ENCODE measurements around the gene UCKL1.

The UCKL1 gene

GRCh38 chr20:63945031-63945658 lies 11.1 kb downstream of the UCKL1 start:
- no peak overlapping the region for H2BK5ac ChIP-seq (ENCODE audit: low read depth, low read length, poor library complexity, severe bottlenecking)
- 97% methylated on average over 17 of the region's 17 CpGs for WGBS
- no peak overlapping the region for H4K91ac ChIP-seq (ENCODE audit: low read length)
- no peak overlapping the region for H2AFZ ChIP-seq (ENCODE audit: low read depth, low read length)
- no peak overlapping the region for H3K27ac ChIP-seq (ENCODE audit: low read length, poor library complexity, severe bottlenecking)
- H3K9me3 ChIP-seq (ENCODE audit: control insufficient read depth, low read length), result no peaks in the 10 kb centered on the region
- H3K27me3 ChIP-seq (ENCODE audit: control insufficient read depth in 1 of 2, insufficient read depth in 1 of 2, low read length in 2 of 2), result no peaks in the 10 kb centered on the region
- no peak for DNase-seq
- peaks cover 30% of the 10 kb centered on the region for H3K4me1 ChIP-seq (ENCODE audit: control insufficient read depth, insufficient read depth, low read depth, low read length)
- peaks cover 51 to 83% of the 10 kb centered on the region in 2 experiments for H3K36me3 ChIP-seq (ENCODE audit: control insufficient read depth in 1 of 2, insufficient read depth in 2 of 2, low read depth in 1 of 2, low read length in 2 of 2)
- no peak overlapping the region for H2BK120ac ChIP-seq (ENCODE audit: low read depth, low read length)
- H3K4ac ChIP-seq (ENCODE audit: low read depth in 1 of 2, low read length in 2 of 2), result no peak overlapping the region
- H3K18ac ChIP-seq (ENCODE audit: low read depth in 1 of 2, low read length in 2 of 2), result no peak overlapping the region
- peaks cover 34% of the 10 kb centered on the region for H3K79me1 ChIP-seq (replicated peaks; ENCODE audit: low read length, poor library complexity, severe bottlenecking)
- no peak overlapping the region for H3K14ac ChIP-seq (ENCODE audit: low read length in 2 of 2)
- no peak overlapping the region for H2BK15ac ChIP-seq (ENCODE audit: low read depth, poor library complexity, severe bottlenecking)
- H3K23ac ChIP-seq (ENCODE audit: low read length in 2 of 2), result no peak overlapping the region
- H2BK12ac ChIP-seq (ENCODE audit: low read length in 2 of 2), result no peak overlapping the region
- no peak overlapping the region for H3K4me3 ChIP-seq (ENCODE audit: insufficient read depth in 1 of 2, low read depth in 1 of 2, low read length in 2 of 2)
- no peak overlapping the region for H4K8ac ChIP-seq (ENCODE audit: low read length)
- H2AK5ac ChIP-seq (ENCODE audit: low read length, severe bottlenecking), result no peak overlapping the region
- no peak overlapping the region for H3K9ac ChIP-seq (ENCODE audit: low read length)
- no peak overlapping the region for H3K4me2 ChIP-seq (ENCODE audit: low read length, poor library complexity, severe bottlenecking)

DNA sequence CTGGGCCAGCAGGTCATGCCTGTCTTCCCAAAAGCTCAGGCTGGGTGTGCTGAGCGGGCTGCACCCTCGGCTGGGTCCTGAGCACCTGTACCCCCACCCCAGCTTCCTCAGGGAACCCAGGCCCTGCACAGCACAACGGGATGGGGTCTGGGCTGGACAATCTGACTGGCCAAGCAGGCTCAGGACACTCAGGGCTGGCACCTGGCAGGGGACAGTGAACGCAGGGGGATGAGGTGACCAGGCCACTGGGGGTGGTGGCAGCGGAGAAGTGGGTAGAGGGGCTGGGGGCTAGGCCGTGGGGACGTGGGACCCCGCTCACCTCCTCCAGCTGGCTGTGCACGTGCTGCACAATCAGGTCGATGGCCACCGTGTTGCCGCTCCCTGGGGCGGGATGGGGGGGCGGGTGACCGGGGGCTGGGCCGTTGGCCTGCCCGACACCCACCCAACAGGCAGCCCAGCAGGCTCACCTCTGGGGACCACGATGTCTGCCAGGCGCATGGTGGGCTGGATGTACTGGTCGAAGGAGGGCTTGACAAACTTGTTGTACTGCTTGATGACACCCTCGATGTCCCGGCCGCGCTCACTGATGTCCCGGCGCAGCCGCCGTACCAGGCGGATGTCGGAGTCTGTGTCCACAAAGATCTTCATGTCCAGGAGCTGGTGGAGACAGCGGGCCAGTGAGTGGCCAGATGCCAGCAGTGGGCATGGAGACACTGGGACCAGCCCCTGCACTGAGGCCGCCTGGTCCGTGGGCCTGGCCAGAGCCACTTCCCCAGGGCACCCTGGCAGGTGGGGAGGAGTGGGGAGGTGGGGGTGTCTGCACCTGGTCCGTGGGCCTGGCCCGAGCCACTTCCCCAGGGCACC lies 11.9 kb downstream of the UCKL1 start:
- peaks cover 35% of the 10 kb centered on the region for H3K79me1 ChIP-seq (replicated peaks; ENCODE audit: low read length, poor library complexity, severe bottlenecking)
- 96% methylated on average over 35 of the region's 35 CpGs for WGBS

GRCh38 chr20:63943808-63944077 lies 12.5 kb downstream of the UCKL1 start:
- no peak overlapping the region for H3K4me2 ChIP-seq (ENCODE audit: low read length, poor library complexity, severe bottlenecking)
- no peak overlapping the region for H3K4me3 ChIP-seq (ENCODE audit: insufficient read depth in 1 of 2, low read depth in 1 of 2, low read length in 2 of 2)

More for the DNA sequence above, 11.9 kb downstream of the UCKL1 start:
- no peak overlapping the region for H4K8ac ChIP-seq (ENCODE audit: low read length)
- peaks cover 59 to 85% of the 10 kb centered on the region in 2 experiments for H3K36me3 ChIP-seq (ENCODE audit: control insufficient read depth in 1 of 2, insufficient read depth in 2 of 2, low read depth in 1 of 2, low read length in 2 of 2)
- peaks cover 22% of the 10 kb centered on the region for H3K4me1 ChIP-seq (ENCODE audit: control insufficient read depth, insufficient read depth, low read depth, low read length)
- no peak overlapping the region for H3K4me3 ChIP-seq (ENCODE audit: insufficient read depth in 1 of 2, low read depth in 1 of 2, low read length in 2 of 2)
- H3K27me3 ChIP-seq (ENCODE audit: control insufficient read depth in 1 of 2, insufficient read depth in 1 of 2, low read length in 2 of 2), result no peaks in the 10 kb centered on the region
- no peak overlapping the region for H2AFZ ChIP-seq (ENCODE audit: low read depth, low read length)
- H3K23ac ChIP-seq (ENCODE audit: low read length in 2 of 2), result no peak overlapping the region
- H2BK15ac ChIP-seq (ENCODE audit: low read depth, poor library complexity, severe bottlenecking), result no peak overlapping the region
- H2BK12ac ChIP-seq (ENCODE audit: low read length in 2 of 2), result no peak overlapping the region
- no peak overlapping the region for H3K4me2 ChIP-seq (ENCODE audit: low read length, poor library complexity, severe bottlenecking)
- no peak overlapping the region for H3K14ac ChIP-seq (ENCODE audit: low read length in 2 of 2)
- DNase-seq, result no peak
- no peak overlapping the region for H2BK5ac ChIP-seq (ENCODE audit: low read depth, low read length, poor library complexity, severe bottlenecking)
- no peak overlapping the region for H3K4ac ChIP-seq (ENCODE audit: low read depth in 1 of 2, low read length in 2 of 2)
- no peaks in the 10 kb centered on the region for H3K9me3 ChIP-seq (ENCODE audit: control insufficient read depth, low read length)
- H2BK120ac ChIP-seq (ENCODE audit: low read depth, low read length), result no peak overlapping the region
- no peak overlapping the region for H3K9ac ChIP-seq (ENCODE audit: low read length)
- no peak overlapping the region for H3K18ac ChIP-seq (ENCODE audit: low read depth in 1 of 2, low read length in 2 of 2)
- no peak overlapping the region for H4K91ac ChIP-seq (ENCODE audit: low read length)
- H3K27ac ChIP-seq (ENCODE audit: low read length, poor library complexity, severe bottlenecking), result no peak overlapping the region
- H2AK5ac ChIP-seq (ENCODE audit: low read length, severe bottlenecking), result no peak overlapping the region

GRCh38 chr20:63942969-63943807 lies 13.0 kb downstream of the UCKL1 start:
- H2BK15ac ChIP-seq (ENCODE audit: low read depth, poor library complexity, severe bottlenecking), result no peak overlapping the region
- WGBS, result 96% methylated on average over 19 of the region's 19 CpGs
- no peak for DNase-seq

More at GRCh38 chr20:63943808-63944077, 12.5 kb downstream of the UCKL1 start:
- no peak overlapping the region for H2BK15ac ChIP-seq (ENCODE audit: low read depth, poor library complexity, severe bottlenecking)
- H3K9me3 ChIP-seq (ENCODE audit: control insufficient read depth, low read length), result no peaks in the 10 kb centered on the region
- no peak overlapping the region for H3K23ac ChIP-seq (ENCODE audit: low read length in 2 of 2)
- H2AFZ ChIP-seq (ENCODE audit: low read depth, low read length), result no peak overlapping the region
- H4K8ac ChIP-seq (ENCODE audit: low read length), result no peak overlapping the region
- H3K4ac ChIP-seq (ENCODE audit: low read depth in 1 of 2, low read length in 2 of 2), result no peak overlapping the region
- H2BK120ac ChIP-seq (ENCODE audit: low read depth, low read length), result no peak overlapping the region
- no peak for DNase-seq
- peaks cover 16% of the 10 kb centered on the region for H3K4me1 ChIP-seq (ENCODE audit: control insufficient read depth, insufficient read depth, low read depth, low read length)
- no peaks in the 10 kb centered on the region for H3K27me3 ChIP-seq (ENCODE audit: control insufficient read depth in 1 of 2, insufficient read depth in 1 of 2, low read length in 2 of 2)
- no peak overlapping the region for H3K27ac ChIP-seq (ENCODE audit: low read length, poor library complexity, severe bottlenecking)
- H3K14ac ChIP-seq (ENCODE audit: low read length in 2 of 2), result no peak overlapping the region
- no peak overlapping the region for H3K9ac ChIP-seq (ENCODE audit: low read length)
- no peak overlapping the region for H4K91ac ChIP-seq (ENCODE audit: low read length)
- no peak overlapping the region for H2AK5ac ChIP-seq (ENCODE audit: low read length, severe bottlenecking)
- no peak overlapping the region for H2BK12ac ChIP-seq (ENCODE audit: low read length in 2 of 2)
- 97% methylated on average over 3 of the region's 3 CpGs for WGBS
- H3K79me1 ChIP-seq (replicated peaks; ENCODE audit: low read length, poor library complexity, severe bottlenecking), result peaks cover 40% of the 10 kb centered on the region
- H3K18ac ChIP-seq (ENCODE audit: low read depth in 1 of 2, low read length in 2 of 2), result no peak overlapping the region
- no peak overlapping the region for H2BK5ac ChIP-seq (ENCODE audit: low read depth, low read length, poor library complexity, severe bottlenecking)
- peaks cover 59 to 90% of the 10 kb centered on the region in 2 experiments for H3K36me3 ChIP-seq (ENCODE audit: control insufficient read depth in 1 of 2, insufficient read depth in 2 of 2, low read depth in 1 of 2, low read length in 2 of 2)

More at GRCh38 chr20:63942969-63943807, 13.0 kb downstream of the UCKL1 start:
- H3K27ac ChIP-seq (ENCODE audit: low read length, poor library complexity, severe bottlenecking), result no peak overlapping the region
- no peak overlapping the region for H4K91ac ChIP-seq (ENCODE audit: low read length)
- no peak overlapping the region for H3K23ac ChIP-seq (ENCODE audit: low read length in 2 of 2)
- peaks cover 11% of the 10 kb centered on the region for H3K4me1 ChIP-seq (ENCODE audit: control insufficient read depth, insufficient read depth, low read depth, low read length)
- no peak overlapping the region for H4K8ac ChIP-seq (ENCODE audit: low read length)
- no peak overlapping the region for H3K4me2 ChIP-seq (ENCODE audit: low read length, poor library complexity, severe bottlenecking)
- H3K79me1 ChIP-seq (replicated peaks; ENCODE audit: low read length, poor library complexity, severe bottlenecking), result peaks cover 42% of the 10 kb centered on the region
- H3K9ac ChIP-seq (ENCODE audit: low read length), result no peak overlapping the region
- no peaks in the 10 kb centered on the region for H3K9me3 ChIP-seq (ENCODE audit: control insufficient read depth, low read length)
- H3K4ac ChIP-seq (ENCODE audit: low read depth in 1 of 2, low read length in 2 of 2), result no peak overlapping the region
- no peaks in the 10 kb centered on the region for H3K27me3 ChIP-seq (ENCODE audit: control insufficient read depth in 1 of 2, insufficient read depth in 1 of 2, low read length in 2 of 2)
- no peak overlapping the region for H3K4me3 ChIP-seq (ENCODE audit: insufficient read depth in 1 of 2, low read depth in 1 of 2, low read length in 2 of 2)
- no peak overlapping the region for H2BK5ac ChIP-seq (ENCODE audit: low read depth, low read length, poor library complexity, severe bottlenecking)
- H2BK120ac ChIP-seq (ENCODE audit: low read depth, low read length), result no peak overlapping the region
- H3K14ac ChIP-seq (ENCODE audit: low read length in 2 of 2), result no peak overlapping the region
- H2AK5ac ChIP-seq (ENCODE audit: low read length, severe bottlenecking), result no peak overlapping the region
- no peak overlapping the region for H2BK12ac ChIP-seq (ENCODE audit: low read length in 2 of 2)
- H3K36me3 ChIP-seq (ENCODE audit: control insufficient read depth in 1 of 2, insufficient read depth in 2 of 2, low read depth in 1 of 2, low read length in 2 of 2), result peaks cover 59 to 93% of the 10 kb centered on the region in 2 experiments
- H3K18ac ChIP-seq (ENCODE audit: low read depth in 1 of 2, low read length in 2 of 2), result no peak overlapping the region
- no peak overlapping the region for H2AFZ ChIP-seq (ENCODE audit: low read depth, low read length)

Measured in mesenchymal stem cell (in vitro differentiated cells and primary cell).